Spleen (tissue), 13 donors: ENCODE results near the gene ACTR1B. TPM values are rescaled to one million over a fixed set of nuclear protein-coding genes. Genes with fewer than 3 reads are reported as not detected.
"Not testable (repeated sequence)": the region's sequence is repeated elsewhere in the genome, so short reads cannot be mapped to it uniquely, and the experiment has no call there.

Source experiments
- DNase-seq: peaks from one replicate; pipeline ENCODE4 v3.0.0-alpha.2; 2020
- H3K27ac ChIP-seq, 8 donors: fragments of 200-600 bp; sonication (generic) in 7 of 8; 1 replicate in 4 of 8; 2 replicates in 4 of 8; pipeline versions ENCODE4 v1.5.0 to v1.8.0; 2016 to 2021; ENCODE audit warnings: inconsistent platforms in 4 of 8, mild to moderate bottlenecking in 4 of 8, moderate library complexity in 1 of 8
- H3K27me3 ChIP-seq, 7 donors: fragments of 200-600 bp; sonication (generic) in 6 of 7; replicated peaks in 1 of 7; 1 replicate in 4 of 7; 2 replicates in 3 of 7; pipeline versions ENCODE4 v1.5.0 to v1.8.0; 2016 to 2021; ENCODE audit warnings: inconsistent platforms in 3 of 7, mild to moderate bottlenecking in 1 of 7
- H3K36me3 ChIP-seq, 6 donors: fragments of 200-600 bp; sonication (generic) in 5 of 6; 1 replicate in 4 of 6; 2 replicates in 2 of 6; pipeline versions ENCODE4 v1.5.0 to v1.8.0; 2016 to 2021; ENCODE audit warnings: inconsistent platforms in 2 of 6
- H3K4me1 ChIP-seq, 6 donors: fragments of 200-600 bp; sonication (generic) in 5 of 6; 1 replicate in 3 of 6; 2 replicates in 3 of 6; pipeline versions ENCODE4 v1.5.0 to v1.8.0; 2016 to 2021; ENCODE audit warnings: inconsistent platforms in 3 of 6
- H3K4me3 ChIP-seq, 8 donors: fragments of 200-600 bp; sonication (generic) in 7 of 8; 1 replicate in 4 of 8; 2 replicates in 4 of 8; pipeline versions ENCODE4 v1.5.0 to v1.8.0; 2016 to 2021; ENCODE audit warnings: inconsistent platforms in 4 of 8, mild to moderate bottlenecking in 4 of 8, moderate library complexity in 2 of 8
- H3K9me3 ChIP-seq, 8 donors: fragments of 200-600 bp; sonication (generic) in 7 of 8; 1 replicate in 4 of 8; 2 replicates in 4 of 8; pipeline versions ENCODE4 v1.5.0 to v1.8.0; 2016 to 2021; ENCODE audit warnings: inconsistent platforms in 4 of 8
- CTCF ChIP-seq, 11 experiments: fragments of 200-600 bp in 7 of 11; fragments of 450-650 bp in 4 of 11; sonication (generic) in 4 of 11; IDR thresholded peaks in 8 of 11; conservative IDR thresholded peaks in 3 of 11; 1 replicate in 7 of 11; 2 replicates in 4 of 11; pipeline versions ENCODE4 v1.4.0 to v1.8.0; 2016 to 2021; ENCODE audit warnings: antibody characterized with exemption in 11 of 11, inconsistent platforms in 4 of 11, mild to moderate bottlenecking in 1 of 11
- POLR2A ChIP-seq, 3 donors: fragments of 450-650 bp; IDR thresholded peaks; one replicate each; pipeline ENCODE4 v1.5.1; 2017; ENCODE audit warnings: antibody characterized with exemption in 3 of 3, mild to moderate bottlenecking in 1 of 3
- POLR2AphosphoS5 ChIP-seq, 3 donors: sonication (generic); formaldehyde crosslinking; IDR thresholded peaks; one replicate each; pipeline ENCODE4 v1.5.1; 2017; ENCODE audit warnings: antibody characterized with exemption in 3 of 3
- WGBS, 5 donors: extraction: QIAGEN DNeasy Blood & Tissue Kit in 3 of 5; methylation state at CpG; one replicate each; pipeline versions ENCODE4 v1.1.5 to v1.1.7; 2013 to 2018; 5-methylcytosine and 5-hydroxymethylcytosine counted together
- intact Hi-C: fragments of 100-400 bp; cut with DNase I; formaldehyde crosslinking; loops from one replicate; pipeline ENCODE4 v1.15.0; 2023; ENCODE audit warnings: low total_unique reads
- long read RNA-seq, 2 donors: transcript quantifications; one replicate each; lab custom pipeline, GENCODE V29; 2026
- polyA plus RNA-seq, 3 donors: library from polyadenylated mRNA; stranded (reverse); fragments of 200-250 nt; gene quantifications; one replicate each; pipeline ENCODE4 v1.2.1, GENCODE V29; 2013
- total RNA-seq, 7 donors: library from RNA; depleted of rRNA in 3 of 7; stranded (reverse); fragments of >200 nt in 3 of 7; fragmentation: NEBNext Ultra II Directional in 4 of 7; extraction: Animal tissue kit (Norgen Biotek cat#: 25700) in 4 of 7; gene quantifications; one replicate each; pipeline versions ENCODE4 v1.1.0 to v1.2.1, GENCODE V29; 2016 to 2021
- donor health status: healthy with polysubstance abuse.
- donor health status: DM: no; HTN: no; CAD: no; lungs with moderate emphysema.
- donor health status: DM: no; HTN: no; CAD: no.
- donor health status: Bipolar disorder and iron deficiency.
- donor health status: healthy.
- donor health status: DM: no; HTN: no; CAD: no.
- donor health status: DM: yes; HTN: yes; CAD: no.

ACTR1B gene
- total RNA-seq = 100 to 1,000 TPM in 1 of 7 donors, 10 to 100 TPM in 6; 70.8 to 101 (median 78.0) TPM
- polyA plus RNA-seq = 10 to 100 TPM; 59.7 to 90.2 (median 63.4) TPM
- long read RNA-seq, donor 1, transcript ACTR1B-201 (11 exons, 2,243 nt) = major isoform, 8 of 8 reads
- long read RNA-seq, donor 1, partial matches to known transcripts = 0 of 8 reads
- long read RNA-seq, donor 1, other reads (novel, unspliced or antisense) = 0 of 8 reads
- long read RNA-seq, donor 2, transcript ACTR1B-201 (11 exons, 2,243 nt) = major isoform, 17 of 17 reads
- long read RNA-seq, donor 2, partial matches to known transcripts = 0 of 17 reads
- long read RNA-seq, donor 2, other reads (novel, unspliced or antisense) = 0 of 17 reads

- intact Hi-C loops = no loop called here
Measured at GRCh38 chr2:97663962-97664635, at the start of gene ACTR1B. ACTR1B (minus strand) TSS chr2:97664044; CDS start chr2:97663890, 154 bp downstream.

GRCh38 chr2:97712693-97713295, 49.0 kb upstream of the ACTR1B start:
- H3K27me3 ChIP-seq = peaks cover 0 to 20% (median 0%) of the 10 kb centered on the region in 7 donors
- peak; percentile 75 for DNase-seq
- no peaks in the 10 kb centered on the region for H3K36me3 ChIP-seq
- intact Hi-C loops = no loop called here
- H3K9me3 ChIP-seq = no peaks in the 10 kb centered on the region
- peak overlapping the region in 7 of 8 donors; percentile 43 to 90 (median 73) for H3K27ac ChIP-seq
- H3K4me3 ChIP-seq = peak overlapping the region in 5 of 8 donors; percentile 1 to 70 (median 43)
- peaks cover 0 to 72% (median 26%) of the 10 kb centered on the region in 6 donors for H3K4me1 ChIP-seq
- 55 to 71% (median 63%) methylated on average over 5 to 11 of the region's 11 CpGs for WGBS, 5 donors
- TF ChIP-seq POLR2AphosphoS5 (IDR thresholded peaks at IDR 0.05) = no peak
- no peak for TF ChIP-seq POLR2A (IDR thresholded peaks at IDR 0.05)
- TF ChIP-seq CTCF (IDR thresholded peaks at IDR 0.05 in 8 of 11, conservative IDR thresholded peaks at IDR 0.05 in 3 of 11) = no peak

More at GRCh38 chr2:97663962-97664635, at the start of gene ACTR1B:
- peak; percentile 99 for DNase-seq
- peaks cover 0 to 25% (median 4%) of the 10 kb centered on the region in 6 donors for H3K36me3 ChIP-seq
- peak; percentile 25 to 68 (median 45) for TF ChIP-seq CTCF (IDR thresholded peaks at IDR 0.05 in 8 of 11, conservative IDR thresholded peaks at IDR 0.05 in 3 of 11)
- peak; percentile 90 to 98 (median 91) for TF ChIP-seq POLR2AphosphoS5 (IDR thresholded peaks at IDR 0.05)
- peak in 2 of 3 donors; percentile 71 to 91 for TF ChIP-seq POLR2A (IDR thresholded peaks at IDR 0.05)
- 0 to 1% (median 0%) methylated on average over 35 to 60 of the region's 60 CpGs for WGBS, 5 donors
- H3K27ac ChIP-seq = peak within 1 kb of the TSS; percentile 90 to 98 (median 96)
- H3K9me3 ChIP-seq = no peaks in the 10 kb centered on the region
- H3K4me1 ChIP-seq = peaks cover 20 to 52% (median 43%) of the 10 kb centered on the region in 6 donors
- H3K4me3 ChIP-seq = peak within 1 kb of the TSS; percentile 54 to 79 (median 70)
- no peaks in the 10 kb centered on the region for H3K27me3 ChIP-seq

GRCh38 chr2:97712175-97712574, 48.3 kb upstream of the ACTR1B start:
- Histone ChIP-seq H3K4me1 (peaks cover 0 to 65% (median 23%) of the 10 kb centered on the region in 6 donors), H3K27me3 (peaks cover 0 to 27% (median 0%) of the 10 kb centered on the region in 7 donors), H3K27ac (peak overlapping the region in 4 of 8 donors; percentile 68 to 90 (median 80))
- H3K9me3 ChIP-seq, intact Hi-C loops, H3K36me3 ChIP-seq, H3K4me3 ChIP-seq: not testable (repeated sequence)
- WGBS, 5 donors = 80 to 93% (median 92%) methylated on average over 9 of the region's 9 CpGs
- DNase-seq = peak; percentile 45

GRCh38 chr2:97711394-97711711, 47.5 kb upstream of the ACTR1B start:
- intact Hi-C loops = no loop called here
- Histone ChIP-seq H3K9me3 (no peaks in the 10 kb centered on the region), H3K4me1 (peaks cover 0 to 57% (median 19%) of the 10 kb centered on the region in 6 donors), H3K4me3 (no peak overlapping the region), H3K27ac (no peak overlapping the region), H3K36me3 (no peaks in the 10 kb centered on the region), H3K27me3 (peaks cover 0 to 28% (median 0%) of the 10 kb centered on the region in 7 donors)
- 85 to 96% (median 89%) methylated on average over 6 of the region's 6 CpGs for WGBS, 5 donors
- no peak for DNase-seq
- TF ChIP-seq POLR2A (IDR thresholded peaks at IDR 0.05) (no peak), POLR2AphosphoS5 (IDR thresholded peaks at IDR 0.05) (no peak), CTCF (IDR thresholded peaks at IDR 0.05 in 8 of 11, conservative IDR thresholded peaks at IDR 0.05 in 3 of 11) (no peak)
